ENCODE measurements around the gene CUL5. TPM values are rescaled to one million over a fixed set of nuclear protein-coding genes. Genes with fewer than 3 reads are reported as not detected.

Gene CUL5
- total RNA-seq, 1 experiment from 2014 or later: 63.1 TPM

- Histone ChIP-seq H3K27me3 (replicated peaks; ENCODE audit: insufficient read depth, low read depth, low read length, poor library complexity) (no peaks in the 10 kb centered on the region), H3K9me3 (ENCODE audit: low read depth, low read length, poor library complexity, severe bottlenecking) (no peaks in the 10 kb centered on the region), H3K36me3 (ENCODE audit: insufficient read depth, low read length, poor library complexity, severe bottlenecking) (no peaks in the 10 kb centered on the region), H3K4me3 (ENCODE audit: low read depth, low read length, poor library complexity, severe bottlenecking) (no peak overlapping the region), H3K4me1 (ENCODE audit: insufficient read depth, low read length, poor library complexity, severe bottlenecking) (no peaks in the 10 kb centered on the region), H3K27ac (ENCODE audit: low read depth, low read length, poor library complexity, severe bottlenecking) (no peak overlapping the region)
- intact Hi-C loops (cut with micrococcal nuclease; ENCODE audit: unreplicated experiment): no loop called here
- TF ChIP-seq CTCF (conservative IDR thresholded peaks at IDR 0.05; ENCODE audit: low read depth, low read length) (no peak), EZH2 (IDR thresholded peaks at IDR 0.05; ENCODE audit: borderline replicate concordance, low read depth, low read length, poor library complexity, severe bottlenecking) (no peak)
- BruUV-seq (replicated peaks): no TSS peak
- ChIA-PET CTCF (no interaction called here), POLR2A (ENCODE audit: low non-redundant PET) (no interaction called here)
- DNase-seq (ENCODE audit: low spot score): no peak
Observed at GRCh38 chr11:107973641-107974040, 35.1 kb upstream of the CUL5 start.

GRCh38 chr11:107988397-107989158, 20.1 kb upstream of the CUL5 start:
- intact Hi-C loops (cut with micrococcal nuclease; ENCODE audit: unreplicated experiment): no loop called here
- DNase-seq (ENCODE audit: low spot score): peak; percentile 26
- Histone ChIP-seq H3K4me3 (ENCODE audit: low read depth, low read length, poor library complexity, severe bottlenecking) (no peak overlapping the region), H3K9me3 (ENCODE audit: low read depth, low read length, poor library complexity, severe bottlenecking) (no peaks in the 10 kb centered on the region), H3K36me3 (ENCODE audit: insufficient read depth, low read length, poor library complexity, severe bottlenecking) (no peaks in the 10 kb centered on the region), H3K4me1 (ENCODE audit: insufficient read depth, low read length, poor library complexity, severe bottlenecking) (no peaks in the 10 kb centered on the region), H3K27ac (ENCODE audit: low read depth, low read length, poor library complexity, severe bottlenecking) (no peak overlapping the region), H3K27me3 (replicated peaks; ENCODE audit: insufficient read depth, low read depth, low read length, poor library complexity) (no peaks in the 10 kb centered on the region)
- ChIA-PET POLR2A (ENCODE audit: low non-redundant PET) (no interaction called here), CTCF (no interaction called here)
- no TSS peak for BruUV-seq (replicated peaks)
- TF ChIP-seq CTCF (conservative IDR thresholded peaks at IDR 0.05; ENCODE audit: low read depth, low read length): no peak
- no peak for TF ChIP-seq EZH2 (IDR thresholded peaks at IDR 0.05; ENCODE audit: borderline replicate concordance, low read depth, low read length, poor library complexity, severe bottlenecking)

- H3K4me3 ChIP-seq (ENCODE audit: low read depth, low read length, poor library complexity, severe bottlenecking): no peak overlapping the region
- intact Hi-C loops (cut with micrococcal nuclease; ENCODE audit: unreplicated experiment): no loop called here
- no peaks in the 10 kb centered on the region for H3K27me3 ChIP-seq (replicated peaks; ENCODE audit: insufficient read depth, low read depth, low read length, poor library complexity)
- no peaks in the 10 kb centered on the region for H3K4me1 ChIP-seq (ENCODE audit: insufficient read depth, low read length, poor library complexity, severe bottlenecking)
- no peaks in the 10 kb centered on the region for H3K9me3 ChIP-seq (ENCODE audit: low read depth, low read length, poor library complexity, severe bottlenecking)
- no peak overlapping the region for H3K27ac ChIP-seq (ENCODE audit: low read depth, low read length, poor library complexity, severe bottlenecking)
- POLR2A ChIA-PET (ENCODE audit: low non-redundant PET): no interaction called here
- no TSS peak for BruUV-seq (replicated peaks)
- CTCF ChIA-PET: no interaction called here
- no peaks in the 10 kb centered on the region for H3K36me3 ChIP-seq (ENCODE audit: insufficient read depth, low read length, poor library complexity, severe bottlenecking)
- peak; percentile 27 for DNase-seq (ENCODE audit: low spot score)
- TF ChIP-seq EZH2 (IDR thresholded peaks at IDR 0.05; ENCODE audit: borderline replicate concordance, low read depth, low read length, poor library complexity, severe bottlenecking): no peak
- TF ChIP-seq CTCF (conservative IDR thresholded peaks at IDR 0.05; ENCODE audit: low read depth, low read length): no peak
Observed at GRCh38 chr11:107991868-107992414, 16.8 kb upstream of the CUL5 start.
